Loucy (cell line): ENCODE data around the gene PDLIM4.

Source experiments
- EZH2phosphoT487 ChIP-seq: fragments of 200-600 bp; IDR thresholded peaks from 2 replicates; pipeline ENCODE4 v1.6.1; 2018; ENCODE audit warnings: antibody characterized with exemption, mild to moderate bottlenecking, moderate library complexity, borderline replicate concordance
- TF ChIP-seq, protein P1 (sequence below): fragments of 200-600 bp; sonication (generic); conservative IDR thresholded peaks from 2 replicates; pipeline ENCODE4 v1.5.1; 2014; ENCODE audit warnings: mild to moderate bottlenecking, antibody characterized with exemption, low read length

DNA sequence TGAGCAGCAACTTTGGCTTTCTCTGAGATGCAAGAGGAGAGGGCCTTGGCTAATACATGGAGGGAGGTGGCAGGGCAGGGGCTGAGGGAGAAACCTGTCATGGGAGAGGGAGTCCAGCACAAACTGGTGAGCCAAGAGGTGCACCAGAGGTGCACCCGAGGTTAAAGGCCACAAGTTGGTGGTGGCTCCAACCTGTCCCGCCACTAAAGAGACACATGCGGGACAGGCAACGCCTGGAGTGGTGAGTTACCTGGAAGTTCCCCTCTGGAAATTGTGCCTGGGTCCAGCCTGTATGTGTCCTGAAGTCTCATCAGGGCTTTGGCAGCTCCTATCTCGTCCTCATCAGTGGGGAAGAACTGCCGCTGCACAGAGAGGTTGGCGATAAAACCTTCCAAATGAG, 43.8 kb upstream of the PDLIM4 start:
- TF ChIP-seq, protein P1, sequence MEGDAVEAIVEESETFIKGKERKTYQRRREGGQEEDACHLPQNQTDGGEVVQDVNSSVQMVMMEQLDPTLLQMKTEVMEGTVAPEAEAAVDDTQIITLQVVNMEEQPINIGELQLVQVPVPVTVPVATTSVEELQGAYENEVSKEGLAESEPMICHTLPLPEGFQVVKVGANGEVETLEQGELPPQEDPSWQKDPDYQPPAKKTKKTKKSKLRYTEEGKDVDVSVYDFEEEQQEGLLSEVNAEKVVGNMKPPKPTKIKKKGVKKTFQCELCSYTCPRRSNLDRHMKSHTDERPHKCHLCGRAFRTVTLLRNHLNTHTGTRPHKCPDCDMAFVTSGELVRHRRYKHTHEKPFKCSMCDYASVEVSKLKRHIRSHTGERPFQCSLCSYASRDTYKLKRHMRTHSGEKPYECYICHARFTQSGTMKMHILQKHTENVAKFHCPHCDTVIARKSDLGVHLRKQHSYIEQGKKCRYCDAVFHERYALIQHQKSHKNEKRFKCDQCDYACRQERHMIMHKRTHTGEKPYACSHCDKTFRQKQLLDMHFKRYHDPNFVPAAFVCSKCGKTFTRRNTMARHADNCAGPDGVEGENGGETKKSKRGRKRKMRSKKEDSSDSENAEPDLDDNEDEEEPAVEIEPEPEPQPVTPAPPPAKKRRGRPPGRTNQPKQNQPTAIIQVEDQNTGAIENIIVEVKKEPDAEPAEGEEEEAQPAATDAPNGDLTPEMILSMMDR, result no peak
- no peak for TF ChIP-seq EZH2phosphoT487
